ENCODE results near the gene ACTBL2.

GRCh38 chr5:57501414-57502201, 19.0 kb upstream of the ACTBL2 start:
- TF ChIP-seq ZNF140 (tag by site-specific recombination; IDR thresholded peaks at IDR 0.05) (no peak), ZNF521 (tag by site-specific recombination; IDR thresholded peaks at IDR 0.05) (no peak), ZNF350 (tag by site-specific recombination; IDR thresholded peaks at IDR 0.05) (no peak), ZIC2 (tag by site-specific recombination; IDR thresholded peaks at IDR 0.05) (no peak), ZBTB7A (tag by site-specific recombination; IDR thresholded peaks at IDR 0.05; ENCODE audit: low read depth) (no peak), FEZF1 (tag by site-specific recombination; IDR thresholded peaks at IDR 0.05) (no peak), ZNF391 (tag by site-specific recombination; IDR thresholded peaks at IDR 0.05; ENCODE audit: borderline replicate concordance, low read depth) (no peak)
- TF ChIP-seq, protein P1, sequence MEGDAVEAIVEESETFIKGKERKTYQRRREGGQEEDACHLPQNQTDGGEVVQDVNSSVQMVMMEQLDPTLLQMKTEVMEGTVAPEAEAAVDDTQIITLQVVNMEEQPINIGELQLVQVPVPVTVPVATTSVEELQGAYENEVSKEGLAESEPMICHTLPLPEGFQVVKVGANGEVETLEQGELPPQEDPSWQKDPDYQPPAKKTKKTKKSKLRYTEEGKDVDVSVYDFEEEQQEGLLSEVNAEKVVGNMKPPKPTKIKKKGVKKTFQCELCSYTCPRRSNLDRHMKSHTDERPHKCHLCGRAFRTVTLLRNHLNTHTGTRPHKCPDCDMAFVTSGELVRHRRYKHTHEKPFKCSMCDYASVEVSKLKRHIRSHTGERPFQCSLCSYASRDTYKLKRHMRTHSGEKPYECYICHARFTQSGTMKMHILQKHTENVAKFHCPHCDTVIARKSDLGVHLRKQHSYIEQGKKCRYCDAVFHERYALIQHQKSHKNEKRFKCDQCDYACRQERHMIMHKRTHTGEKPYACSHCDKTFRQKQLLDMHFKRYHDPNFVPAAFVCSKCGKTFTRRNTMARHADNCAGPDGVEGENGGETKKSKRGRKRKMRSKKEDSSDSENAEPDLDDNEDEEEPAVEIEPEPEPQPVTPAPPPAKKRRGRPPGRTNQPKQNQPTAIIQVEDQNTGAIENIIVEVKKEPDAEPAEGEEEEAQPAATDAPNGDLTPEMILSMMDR (tag by site-specific recombination; IDR thresholded peaks at IDR 0.05): no peak
- TF ChIP-seq, protein P2, sequence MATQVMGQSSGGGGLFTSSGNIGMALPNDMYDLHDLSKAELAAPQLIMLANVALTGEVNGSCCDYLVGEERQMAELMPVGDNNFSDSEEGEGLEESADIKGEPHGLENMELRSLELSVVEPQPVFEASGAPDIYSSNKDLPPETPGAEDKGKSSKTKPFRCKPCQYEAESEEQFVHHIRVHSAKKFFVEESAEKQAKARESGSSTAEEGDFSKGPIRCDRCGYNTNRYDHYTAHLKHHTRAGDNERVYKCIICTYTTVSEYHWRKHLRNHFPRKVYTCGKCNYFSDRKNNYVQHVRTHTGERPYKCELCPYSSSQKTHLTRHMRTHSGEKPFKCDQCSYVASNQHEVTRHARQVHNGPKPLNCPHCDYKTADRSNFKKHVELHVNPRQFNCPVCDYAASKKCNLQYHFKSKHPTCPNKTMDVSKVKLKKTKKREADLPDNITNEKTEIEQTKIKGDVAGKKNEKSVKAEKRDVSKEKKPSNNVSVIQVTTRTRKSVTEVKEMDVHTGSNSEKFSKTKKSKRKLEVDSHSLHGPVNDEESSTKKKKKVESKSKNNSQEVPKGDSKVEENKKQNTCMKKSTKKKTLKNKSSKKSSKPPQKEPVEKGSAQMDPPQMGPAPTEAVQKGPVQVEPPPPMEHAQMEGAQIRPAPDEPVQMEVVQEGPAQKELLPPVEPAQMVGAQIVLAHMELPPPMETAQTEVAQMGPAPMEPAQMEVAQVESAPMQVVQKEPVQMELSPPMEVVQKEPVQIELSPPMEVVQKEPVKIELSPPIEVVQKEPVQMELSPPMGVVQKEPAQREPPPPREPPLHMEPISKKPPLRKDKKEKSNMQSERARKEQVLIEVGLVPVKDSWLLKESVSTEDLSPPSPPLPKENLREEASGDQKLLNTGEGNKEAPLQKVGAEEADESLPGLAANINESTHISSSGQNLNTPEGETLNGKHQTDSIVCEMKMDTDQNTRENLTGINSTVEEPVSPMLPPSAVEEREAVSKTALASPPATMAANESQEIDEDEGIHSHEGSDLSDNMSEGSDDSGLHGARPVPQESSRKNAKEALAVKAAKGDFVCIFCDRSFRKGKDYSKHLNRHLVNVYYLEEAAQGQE (tag by site-specific recombination; IDR thresholded peaks at IDR 0.05): 0 out of 2 replicates have a peak, but pooled peaks have one; percentile 25

Data from HEK293 (cell line).